Small intestine (tissue), 7 donors: ENCODE results near the gene CYP27C1. TPM values are rescaled to one million over a fixed set of nuclear protein-coding genes. Genes with fewer than 3 reads are reported as not detected.

ENCODE experiments used
- DNase-seq, 2 donors: peaks; one replicate each; pipeline versions ENCODE4 v3.0.0 to v3.0.0-alpha.2; 2013
- FAIRE-seq: peaks from 2 replicates; lab custom pipeline; 2012; peaks lifted over from hg19 to GRCh38; lab: Jason Lieb, UNC
- H3K27ac ChIP-seq, 3 donors: one replicate each; pipeline ENCODE4 v1.5.1; 2013; ENCODE audit warnings: low read length in 2 of 3, mild to moderate bottlenecking in 2 of 3, control low read depth in 1 of 3, inconsistent platforms in 1 of 3, low read depth in 1 of 3, moderate library complexity in 1 of 3
- H3K27me3 ChIP-seq, 3 donors: one replicate each; pipeline ENCODE4 v1.6.1; 2013; ENCODE audit warnings: low read length in 3 of 3, inconsistent platforms in 1 of 3; ENCODE audit not compliant: control insufficient read depth in 3 of 3, insufficient read depth in 3 of 3
- H3K36me3 ChIP-seq, 3 donors: one replicate each; pipeline ENCODE4 v1.6.1; 2013; ENCODE audit warnings: low read length in 3 of 3, inconsistent platforms in 1 of 3, low read depth in 1 of 3, mild to moderate bottlenecking in 1 of 3, moderate library complexity in 1 of 3; ENCODE audit not compliant: control insufficient read depth in 3 of 3, insufficient read depth in 2 of 3
- H3K4me1 ChIP-seq, 3 donors: one replicate each; pipeline ENCODE4 v1.6.1; 2013; ENCODE audit warnings: low read length in 2 of 3, inconsistent platforms in 1 of 3, low read depth in 1 of 3, mild to moderate bottlenecking in 1 of 3, moderate library complexity in 1 of 3; ENCODE audit not compliant: control insufficient read depth in 3 of 3, insufficient read depth in 2 of 3
- H3K4me3 ChIP-seq, 3 donors: one replicate each; pipeline ENCODE4 v1.5.1; 2013; ENCODE audit warnings: low read length in 3 of 3, control low read depth in 1 of 3, inconsistent platforms in 1 of 3, low read depth in 1 of 3, mild to moderate bottlenecking in 1 of 3, moderate library complexity in 1 of 3
- H3K9me3 ChIP-seq, 2 donors: one replicate each; pipeline ENCODE4 v1.6.1; 2013; ENCODE audit warnings: low read depth in 1 of 2, low read length in 1 of 2; ENCODE audit not compliant: control insufficient read depth in 2 of 2, insufficient read depth in 1 of 2
- WGBS, 3 donors: extraction: QIAGEN DNeasy Blood & Tissue Kit; methylation state at CpG; one replicate each; pipeline ENCODE4 v1.1.7; 2013; 5-methylcytosine and 5-hydroxymethylcytosine counted together
- polyA plus RNA-seq, 4 donors: library from polyadenylated mRNA; stranded (reverse) in 3 of 4; unstranded in 1 of 4; fragments of 200-250 nt in 3 of 4; fragments of 120-200 nt in 1 of 4; gene quantifications; one replicate each; pipeline versions ENCODE4 v1.2.1 to v1.2.3, GENCODE V29; 2013
- donor health status: healthy with polysubstance abuse.
- donor health status: control.
- donor health status: control.
- donor health status: Bipolar disorder and iron deficiency.
- donor health status: healthy.

Gene CYP27C1
- polyA plus RNA-seq, 4 donors = 0.24 to 1.2 TPM; not detected in 2

GRCh38 chr2:127205218-127206125, 14.6 kb downstream of the CYP27C1 start:
- Histone ChIP-seq H3K36me3 (peaks cover 0 to 4% (median 0%) of the 10 kb centered on the region in 3 donors), H3K4me3 (no peak overlapping the region), H3K27me3 (peaks cover 0 to 3% (median 0%) of the 10 kb centered on the region in 3 donors), H3K27ac (no peak overlapping the region), H3K4me1 (no peaks in the 10 kb centered on the region), H3K9me3 (no peaks in the 10 kb centered on the region)
- FAIRE-seq = no peak
- 86 to 90% (median 88%) methylated on average over 35 of the region's 35 CpGs for WGBS, 3 donors
- no peak for DNase-seq

GRCh38 chr2:127201452-127201851, 18.6 kb downstream of the CYP27C1 start:
- Histone ChIP-seq H3K9me3 (no peaks in the 10 kb centered on the region), H3K4me3 (no peak overlapping the region), H3K27ac (no peak overlapping the region), H3K36me3 (peaks cover 0 to 4% (median 0%) of the 10 kb centered on the region in 3 donors), H3K27me3 (peaks cover 0 to 3% (median 0%) of the 10 kb centered on the region in 3 donors), H3K4me1 (no peaks in the 10 kb centered on the region)
- no peak for FAIRE-seq
- WGBS, 3 donors = 64 to 77% (median 71%) methylated on average over 5 of the region's 5 CpGs
- no peak for DNase-seq

- WGBS, 3 donors = 81 to 86% (median 84%) methylated on average over 7 of the region's 7 CpGs
- Histone ChIP-seq H3K4me1 (no peaks in the 10 kb centered on the region), H3K27ac (no peak overlapping the region), H3K27me3 (peaks cover 0 to 3% (median 0%) of the 10 kb centered on the region in 3 donors), H3K36me3 (peaks cover 0 to 4% (median 0%) of the 10 kb centered on the region in 3 donors), H3K4me3 (no peak overlapping the region), H3K9me3 (no peaks in the 10 kb centered on the region)
- no peak for DNase-seq
- FAIRE-seq = no peak
Measured at GRCh38 chr2:127200962-127201361, 19.1 kb downstream of the CYP27C1 start.

GRCh38 chr2:127199223-127199622, 20.9 kb downstream of the CYP27C1 start:
- H3K36me3 ChIP-seq = peaks cover 0 to 7% (median 0%) of the 10 kb centered on the region in 3 donors
- no peak overlapping the region for H3K27ac ChIP-seq
- no peak for DNase-seq
- H3K27me3 ChIP-seq = no peaks in the 10 kb centered on the region
- no peaks in the 10 kb centered on the region for H3K4me1 ChIP-seq
- H3K9me3 ChIP-seq = no peaks in the 10 kb centered on the region
- 92 to 94% (median 92%) methylated on average over 14 of the region's 14 CpGs for WGBS, 3 donors
- FAIRE-seq = no peak
- H3K4me3 ChIP-seq = no peak overlapping the region

- no peaks in the 10 kb centered on the region for H3K9me3 ChIP-seq
- 36 to 55% (median 38%) methylated on average over 19 of the region's 19 CpGs for WGBS, 3 donors
- no peak overlapping the region for H3K27ac ChIP-seq
- H3K36me3 ChIP-seq = peaks cover 0 to 10% (median 0%) of the 10 kb centered on the region in 3 donors
- no peak overlapping the region for H3K4me3 ChIP-seq
- H3K27me3 ChIP-seq = peaks cover 0 to 3% (median 0%) of the 10 kb centered on the region in 3 donors
- H3K4me1 ChIP-seq = no peaks in the 10 kb centered on the region
- FAIRE-seq (no peak), DNase-seq (peak; percentile 66 to 70)
Measured at GRCh38 chr2:127197475-127198385, 22.4 kb downstream of the CYP27C1 start.

- WGBS, 3 donors = 48 to 63% (median 50%) methylated on average over 4 of the region's 4 CpGs
- Histone ChIP-seq H3K9me3 (no peaks in the 10 kb centered on the region), H3K4me3 (no peak overlapping the region), H3K27me3 (peaks cover 0 to 3% (median 0%) of the 10 kb centered on the region in 3 donors), H3K27ac (no peak overlapping the region), H3K4me1 (no peaks in the 10 kb centered on the region), H3K36me3 (peaks cover 0 to 12% (median 0%) of the 10 kb centered on the region in 3 donors)
- no peak for FAIRE-seq
- peak in 1 of 2 donors; percentile 43 for DNase-seq
Measured at GRCh38 chr2:127196998-127197397, 23.1 kb downstream of the CYP27C1 start.

GRCh38 chr2:127196549-127196948, 23.6 kb downstream of the CYP27C1 start:
- Histone ChIP-seq H3K4me3 (no peak overlapping the region), H3K36me3 (peaks cover 0 to 13% (median 0%) of the 10 kb centered on the region in 3 donors), H3K9me3 (no peaks in the 10 kb centered on the region), H3K27ac (no peak overlapping the region), H3K4me1 (no peaks in the 10 kb centered on the region), H3K27me3 (peaks cover 0 to 3% (median 0%) of the 10 kb centered on the region in 3 donors)
- DNase-seq = no peak
- 83 to 96% (median 94%) methylated on average over 2 of the region's 2 CpGs for WGBS, 3 donors
- no peak for FAIRE-seq
